PFSK-1 (cell line): ENCODE results near the gene ADAMTS17.

Experiments used
- POLR2AphosphoS5 ChIP-seq: IDR thresholded peaks from 2 replicates; pipeline ENCODE4 v1.6.1; 2012; ENCODE audit warnings: low read depth, mild to moderate bottlenecking, control low read depth, low read length, moderate library complexity
- REST ChIP-seq, 2 experiments: IDR thresholded peaks; 2 replicates each; pipeline versions ENCODE4 v1.6.1 to v1.8.0; 2011 to 2012; ENCODE audit warnings: low read depth in 2 of 2, low read length in 2 of 2, control low read depth in 1 of 2, inconsistent platforms in 1 of 2, mild to moderate bottlenecking in 1 of 2, moderate library complexity in 1 of 2; ENCODE audit not compliant: insufficient read depth in 1 of 2
- SIN3A ChIP-seq: IDR thresholded peaks from 2 replicates; pipeline ENCODE4 v1.6.1; 2012; ENCODE audit warnings: mild to moderate bottlenecking, low read length, moderate library complexity, borderline replicate concordance; ENCODE audit not compliant: insufficient read depth
- TAF1 ChIP-seq: IDR thresholded peaks from 2 replicates; pipeline ENCODE4 v1.6.1; 2012; ENCODE audit warnings: low read length, control low read depth, borderline replicate concordance; ENCODE audit not compliant: insufficient read depth

- no peak for TF ChIP-seq POLR2AphosphoS5
- TF ChIP-seq SIN3A = no peak
- no peak for TF ChIP-seq TAF1
- no peak for TF ChIP-seq REST (IDR thresholded peaks at IDR 0.05; ENCODE audit: insufficient read depth in 1 of 2, low read depth in 2 of 2, low read length in 2 of 2)
These were observed 415.9 kb downstream of the ADAMTS17 start for GRCh38 chr15:99925661-99926461.
